ENCODE measurements around the gene CTIF.

DNA sequence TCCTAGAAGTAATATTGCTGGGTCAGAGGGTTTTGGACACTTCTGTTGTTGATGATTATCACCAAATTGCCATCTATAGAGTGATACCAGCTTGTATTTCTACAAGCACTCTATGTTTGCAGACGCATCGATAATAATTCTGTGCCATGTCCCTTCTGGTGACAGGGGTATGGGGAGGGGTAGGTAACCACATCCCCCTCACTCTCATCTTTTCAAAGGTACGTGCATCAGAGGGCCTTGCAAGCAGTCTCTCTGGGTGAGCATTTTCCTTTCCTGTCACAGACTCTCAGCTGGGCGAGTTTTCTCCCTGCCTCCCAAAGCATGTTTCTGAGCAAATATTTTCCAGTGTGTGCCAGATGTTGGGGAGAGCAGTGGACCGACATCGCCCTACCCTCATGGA, 314.0 kb downstream of the CTIF start:
- TF ChIP-seq, protein P1, sequence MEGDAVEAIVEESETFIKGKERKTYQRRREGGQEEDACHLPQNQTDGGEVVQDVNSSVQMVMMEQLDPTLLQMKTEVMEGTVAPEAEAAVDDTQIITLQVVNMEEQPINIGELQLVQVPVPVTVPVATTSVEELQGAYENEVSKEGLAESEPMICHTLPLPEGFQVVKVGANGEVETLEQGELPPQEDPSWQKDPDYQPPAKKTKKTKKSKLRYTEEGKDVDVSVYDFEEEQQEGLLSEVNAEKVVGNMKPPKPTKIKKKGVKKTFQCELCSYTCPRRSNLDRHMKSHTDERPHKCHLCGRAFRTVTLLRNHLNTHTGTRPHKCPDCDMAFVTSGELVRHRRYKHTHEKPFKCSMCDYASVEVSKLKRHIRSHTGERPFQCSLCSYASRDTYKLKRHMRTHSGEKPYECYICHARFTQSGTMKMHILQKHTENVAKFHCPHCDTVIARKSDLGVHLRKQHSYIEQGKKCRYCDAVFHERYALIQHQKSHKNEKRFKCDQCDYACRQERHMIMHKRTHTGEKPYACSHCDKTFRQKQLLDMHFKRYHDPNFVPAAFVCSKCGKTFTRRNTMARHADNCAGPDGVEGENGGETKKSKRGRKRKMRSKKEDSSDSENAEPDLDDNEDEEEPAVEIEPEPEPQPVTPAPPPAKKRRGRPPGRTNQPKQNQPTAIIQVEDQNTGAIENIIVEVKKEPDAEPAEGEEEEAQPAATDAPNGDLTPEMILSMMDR (IDR thresholded peaks at IDR 0.05; ENCODE audit: low read depth, low read length, missing input control) = no peak
- no peak for TF ChIP-seq SP1 (IDR thresholded peaks at IDR 0.05)
- TF ChIP-seq, protein P2, sequence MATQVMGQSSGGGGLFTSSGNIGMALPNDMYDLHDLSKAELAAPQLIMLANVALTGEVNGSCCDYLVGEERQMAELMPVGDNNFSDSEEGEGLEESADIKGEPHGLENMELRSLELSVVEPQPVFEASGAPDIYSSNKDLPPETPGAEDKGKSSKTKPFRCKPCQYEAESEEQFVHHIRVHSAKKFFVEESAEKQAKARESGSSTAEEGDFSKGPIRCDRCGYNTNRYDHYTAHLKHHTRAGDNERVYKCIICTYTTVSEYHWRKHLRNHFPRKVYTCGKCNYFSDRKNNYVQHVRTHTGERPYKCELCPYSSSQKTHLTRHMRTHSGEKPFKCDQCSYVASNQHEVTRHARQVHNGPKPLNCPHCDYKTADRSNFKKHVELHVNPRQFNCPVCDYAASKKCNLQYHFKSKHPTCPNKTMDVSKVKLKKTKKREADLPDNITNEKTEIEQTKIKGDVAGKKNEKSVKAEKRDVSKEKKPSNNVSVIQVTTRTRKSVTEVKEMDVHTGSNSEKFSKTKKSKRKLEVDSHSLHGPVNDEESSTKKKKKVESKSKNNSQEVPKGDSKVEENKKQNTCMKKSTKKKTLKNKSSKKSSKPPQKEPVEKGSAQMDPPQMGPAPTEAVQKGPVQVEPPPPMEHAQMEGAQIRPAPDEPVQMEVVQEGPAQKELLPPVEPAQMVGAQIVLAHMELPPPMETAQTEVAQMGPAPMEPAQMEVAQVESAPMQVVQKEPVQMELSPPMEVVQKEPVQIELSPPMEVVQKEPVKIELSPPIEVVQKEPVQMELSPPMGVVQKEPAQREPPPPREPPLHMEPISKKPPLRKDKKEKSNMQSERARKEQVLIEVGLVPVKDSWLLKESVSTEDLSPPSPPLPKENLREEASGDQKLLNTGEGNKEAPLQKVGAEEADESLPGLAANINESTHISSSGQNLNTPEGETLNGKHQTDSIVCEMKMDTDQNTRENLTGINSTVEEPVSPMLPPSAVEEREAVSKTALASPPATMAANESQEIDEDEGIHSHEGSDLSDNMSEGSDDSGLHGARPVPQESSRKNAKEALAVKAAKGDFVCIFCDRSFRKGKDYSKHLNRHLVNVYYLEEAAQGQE (IDR thresholded peaks at IDR 0.05) = no peak

Measured in liver (tissue), 3 donors.